Esophagus muscularis mucosa (tissue), 3 donors: Measurements from ENCODE around the gene BCO2.

Experiments
- CTCF ChIP-seq, 3 experiments: fragments of 200-600 bp in 2 of 3; fragments of 450-650 bp in 1 of 3; sonication (generic) in 2 of 3; IDR thresholded peaks; one replicate each; pipeline ENCODE4 v1.5.1; 2017 to 2019; ENCODE audit warnings: antibody characterized with exemption in 3 of 3, mild to moderate bottlenecking in 2 of 3, moderate library complexity in 1 of 3
- POLR2A ChIP-seq: fragments of 450-650 bp; IDR thresholded peaks from one replicate; pipeline ENCODE4 v1.6.1; 2017; ENCODE audit warnings: antibody characterized with exemption, moderate library complexity, mild to moderate bottlenecking, low read depth

- no peak for TF ChIP-seq CTCF (IDR thresholded peaks at IDR 0.05)
- TF ChIP-seq POLR2A = no peak
Measured at GRCh38 chr11:112255067-112255720, 79.9 kb downstream of the BCO2 start.
